HCT116 (cell line): ENCODE measurements around the gene ABCA1. TPM values are rescaled to one million over a fixed set of nuclear protein-coding genes. Genes with fewer than 3 reads are reported as not detected.

Source experiments
- ATAC-seq: fragments of 200-7000 bp; cut with Tn5 transposase; 2 replicates; pipeline ENCODE4 v1.9.1; 2020; ENCODE audit warnings: mild to moderate bottlenecking, moderate library complexity
- BruUV-seq: library from RNA; stranded (reverse); fragments of 400-500 nt; replicated peaks from 2 replicates; lab custom pipeline; 2021; lab: Mats Ljungman, UMichigan
- CTCF ChIA-PET: fragments of 300-600 bp; sonication (Branson Sonifier 250); formaldehyde crosslinking; loops from one replicate; lab custom pipeline; 2021; ENCODE audit warnings: antibody characterized with exemption; lab: Charles Lee
- POLR2A ChIA-PET: fragments of 300-600, 350-600 bp; sonication (Branson Sonifier 250); formaldehyde crosslinking; loops from one replicate; lab custom pipeline; 2021; ENCODE audit warnings: antibody characterized with exemption; lab: Charles Lee
- RAD21 ChIA-PET, 2 experiments: fragments of 300-600 bp; sonication (Branson Sonifier 250); formaldehyde crosslinking; loops; one replicate each; lab custom pipeline; 2023; ENCODE audit warnings: low total read pairs in 2 of 2; ENCODE audit not compliant: uncharacterized antibody in 2 of 2, unreplicated experiment in 2 of 2, low non-redundant PET in 1 of 2; lab: Charles Lee
- DNase-seq: peaks from one replicate; pipeline ENCODE4 v3.0.0-alpha.2; 2010; ENCODE audit warnings: low read depth, low spot score
- H2AFZ ChIP-seq: fragments of 200-600 bp; shearing (Covaris generic), sonication (generic); 2 replicates; pipeline ENCODE4 v1.6.1; 2017; ENCODE audit warnings: low read depth, mixed run types, mixed read lengths, antibody characterized with exemption, low read length; ENCODE audit not compliant: poor library complexity, severe bottlenecking
- H3K27ac ChIP-seq: 2 replicates; pipeline ENCODE4 v1.5.1; 2012; ENCODE audit warnings: low read depth, low read length
- H3K27me3 ChIP-seq: fragments of 200-600 bp; sonication (generic); 2 replicates; pipeline ENCODE4 v1.6.1; 2016; ENCODE audit warnings: mixed run types, low read length, mixed read lengths; ENCODE audit not compliant: insufficient read depth
- H3K36me3 ChIP-seq, 2 experiments: fragments of 200-500 bp in 1 of 2; fragments of 200-600 bp in 1 of 2; sonication (Bioruptor generic) in 1 of 2; sonication (generic) in 1 of 2; 2 replicates each; pipeline versions ENCODE4 v1.5.1 to v1.6.1; 2014 to 2016; ENCODE audit warnings: low read length in 2 of 2, inconsistent platforms in 1 of 2, mixed read lengths in 1 of 2, mixed run types in 1 of 2; ENCODE audit not compliant: insufficient read depth in 2 of 2, control insufficient read depth in 1 of 2
- H3K4me1 ChIP-seq, 2 experiments: fragments of 200-600 bp in 1 of 2; sonication (generic) in 1 of 2; 2 replicates each; pipeline versions ENCODE4 v1.5.1 to v1.6.1; 2012 to 2017; ENCODE audit warnings: low read length in 2 of 2, inconsistent platforms in 1 of 2, mild to moderate bottlenecking in 1 of 2, mixed read lengths in 1 of 2, mixed run types in 1 of 2, moderate library complexity in 1 of 2; ENCODE audit not compliant: insufficient read depth in 2 of 2, control insufficient read depth in 1 of 2
- H3K4me2 ChIP-seq: fragments of 200-600 bp; sonication (generic); 2 replicates; pipeline ENCODE4 v1.6.1; 2017; ENCODE audit warnings: mixed run types, low read length, mixed read lengths
- H3K4me3 ChIP-seq, 2 experiments: fragments of 200-600 bp in 1 of 2; sonication (generic) in 1 of 2; replicated peaks in 1 of 2; 2 replicates each; pipeline ENCODE4 v1.5.1; 2011 to 2016; ENCODE audit warnings: low read length in 2 of 2, control low read depth in 1 of 2, low read depth in 1 of 2, mild to moderate bottlenecking in 1 of 2, mixed read lengths in 1 of 2, mixed run types in 1 of 2
- H3K79me2 ChIP-seq: fragments of 200-600 bp; sonication (generic); 2 replicates; pipeline ENCODE4 v1.6.1; 2017; ENCODE audit warnings: mild to moderate bottlenecking, mixed run types, low read length, moderate library complexity, mixed read lengths; ENCODE audit not compliant: insufficient read depth
- H3K9ac ChIP-seq: fragments of 200-600 bp; sonication (generic); 2 replicates; pipeline ENCODE4 v1.6.1; 2016; ENCODE audit warnings: low read length, mixed read lengths
- H3K9me2 ChIP-seq: fragments of 200-600 bp; sonication (generic), shearing (Covaris generic); 2 replicates; pipeline ENCODE4 v1.6.1; 2017; ENCODE audit warnings: mixed run types, mild to moderate bottlenecking, moderate library complexity; ENCODE audit not compliant: insufficient read depth
- H3K9me3 ChIP-seq, 2 experiments: fragments of 200-500 bp in 1 of 2; fragments of 200-600 bp in 1 of 2; sonication (Bioruptor generic) in 1 of 2; sonication (generic) in 1 of 2; 2 replicates each; pipeline ENCODE4 v1.6.1; 2014 to 2017; ENCODE audit warnings: low read length in 2 of 2, mixed read lengths in 2 of 2, inconsistent platforms in 1 of 2, low read depth in 1 of 2, mild to moderate bottlenecking in 1 of 2, mixed run types in 1 of 2, moderate library complexity in 1 of 2; ENCODE audit not compliant: control insufficient read depth in 1 of 2, insufficient read depth in 1 of 2
- H4K20me1 ChIP-seq: fragments of 200-600 bp; sonication (generic), shearing (Covaris generic); 2 replicates; pipeline ENCODE4 v1.6.1; 2017; ENCODE audit warnings: mixed run types, mild to moderate bottlenecking, moderate library complexity; ENCODE audit not compliant: insufficient read depth
- CEBPB ChIP-seq: IDR thresholded peaks from 2 replicates; pipeline ENCODE4 v1.6.1; 2012; ENCODE audit warnings: low read depth
- ELF1 ChIP-seq: IDR thresholded peaks from 2 replicates; pipeline ENCODE4 v1.6.1; 2012; ENCODE audit warnings: low read depth, borderline replicate concordance
- EZH2 ChIP-seq: fragments of 200-600 bp; sonication (generic); IDR thresholded peaks from 2 replicates; pipeline ENCODE4 v1.6.1; 2017; ENCODE audit warnings: antibody characterized with exemption, mixed run types
- EZH2phosphoT487 ChIP-seq: fragments of 200-600 bp; IDR thresholded peaks from 2 replicates; pipeline ENCODE4 v1.6.1; 2018; ENCODE audit warnings: antibody characterized with exemption, borderline replicate concordance
- FOSL1 ChIP-seq: IDR thresholded peaks from 2 replicates; pipeline ENCODE4 v1.6.1; 2012; ENCODE audit warnings: low read depth
- RAD21 ChIP-seq: IDR thresholded peaks from 2 replicates; pipeline ENCODE4 v1.6.1; 2012; ENCODE audit warnings: low read depth, mild to moderate bottlenecking
- SRF ChIP-seq: IDR thresholded peaks from 2 replicates; pipeline ENCODE4 v1.6.1; 2012; ENCODE audit warnings: low read depth
- TCF7L2 ChIP-seq: IDR thresholded peaks from 2 replicates; pipeline ENCODE4 v1.7.0; 2011; ENCODE audit warnings: borderline replicate concordance, inconsistent platforms; ENCODE audit not compliant: insufficient read depth, insufficient read length; ENCODE audit errors: extremely low read depth
- ZFX ChIP-seq: fragments of 450-650 bp; IDR thresholded peaks from 2 replicates; pipeline ENCODE4 v1.6.1; 2017
- ZNF274 ChIP-seq: fragments of 200-500 bp; sonication (Bioruptor generic); IDR thresholded peaks from 2 replicates; pipeline ENCODE4 v1.6.1; 2014; ENCODE audit warnings: mild to moderate bottlenecking, low read depth, low read length, inconsistent platforms
- intact Hi-C: fragments of 100-400 bp; cut with micrococcal nuclease; formaldehyde crosslinking; loops from 2 replicates; pipeline ENCODE4 v1.10.0; 2022
- total RNA-seq: library from RNA; stranded (reverse); gene quantifications from one replicate; pipeline ENCODE4 v1.2.1, GENCODE V29; 2021; ENCODE audit not compliant: unreplicated experiment
- TF ChIP-seq, protein P1 (sequence below): IDR thresholded peaks from 2 replicates; pipeline ENCODE4 v1.6.1; 2012; ENCODE audit warnings: low read depth

Gene ABCA1
- total RNA-seq, 1 experiment from 2014 or later = 0.89 TPM

DNA sequence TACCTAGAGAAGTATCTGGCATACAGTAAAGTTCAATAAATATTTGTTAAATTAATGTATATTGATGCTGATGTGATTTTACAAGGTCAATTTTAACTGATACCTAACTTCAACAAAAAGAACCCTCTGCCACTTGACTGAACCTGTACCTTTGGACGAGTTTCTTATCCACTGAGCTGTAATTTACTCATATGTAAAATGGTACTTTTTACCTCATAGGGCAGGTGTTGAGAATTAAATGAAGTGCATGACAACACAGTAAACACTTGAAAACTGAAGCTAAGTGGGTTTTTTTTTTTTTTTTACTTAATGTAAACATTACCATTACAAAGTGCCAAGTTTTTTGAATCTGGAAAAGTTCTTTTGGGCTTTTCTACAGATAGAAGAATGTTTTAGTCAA, 148.6 kb downstream of the ABCA1 start:
- Histone ChIP-seq H3K9me2 (no peaks in the 10 kb centered on the region), H3K27me3 (0 out of 2 replicates have a peak, but pooled peaks cover 4% of the 10 kb centered on the region), H3K9me3 (no peaks in the 10 kb centered on the region), H3K79me2 (no peaks in the 10 kb centered on the region), H4K20me1 (no peaks in the 10 kb centered on the region), H3K27ac (no peak overlapping the region), H3K36me3 (no peaks in the 10 kb centered on the region), H3K9ac (no peak overlapping the region), H3K4me3 (no peak overlapping the region), H3K4me2 (no peak overlapping the region), H3K4me1 (no peaks in the 10 kb centered on the region)
- no peak for DNase-seq
- ChIA-PET RAD21 (no interaction called here), CTCF (no interaction called here)
- intact Hi-C loops = no loop called here
- no TSS peak for BruUV-seq
- ATAC-seq = no peak
- no peak for TF ChIP-seq TCF7L2
- TF ChIP-seq ZFX = no peak
- TF ChIP-seq EZH2phosphoT487 = no peak
- no peak for TF ChIP-seq RAD21
- TF ChIP-seq SRF = no peak
- TF ChIP-seq FOSL1 = no peak
- TF ChIP-seq, protein P1, sequence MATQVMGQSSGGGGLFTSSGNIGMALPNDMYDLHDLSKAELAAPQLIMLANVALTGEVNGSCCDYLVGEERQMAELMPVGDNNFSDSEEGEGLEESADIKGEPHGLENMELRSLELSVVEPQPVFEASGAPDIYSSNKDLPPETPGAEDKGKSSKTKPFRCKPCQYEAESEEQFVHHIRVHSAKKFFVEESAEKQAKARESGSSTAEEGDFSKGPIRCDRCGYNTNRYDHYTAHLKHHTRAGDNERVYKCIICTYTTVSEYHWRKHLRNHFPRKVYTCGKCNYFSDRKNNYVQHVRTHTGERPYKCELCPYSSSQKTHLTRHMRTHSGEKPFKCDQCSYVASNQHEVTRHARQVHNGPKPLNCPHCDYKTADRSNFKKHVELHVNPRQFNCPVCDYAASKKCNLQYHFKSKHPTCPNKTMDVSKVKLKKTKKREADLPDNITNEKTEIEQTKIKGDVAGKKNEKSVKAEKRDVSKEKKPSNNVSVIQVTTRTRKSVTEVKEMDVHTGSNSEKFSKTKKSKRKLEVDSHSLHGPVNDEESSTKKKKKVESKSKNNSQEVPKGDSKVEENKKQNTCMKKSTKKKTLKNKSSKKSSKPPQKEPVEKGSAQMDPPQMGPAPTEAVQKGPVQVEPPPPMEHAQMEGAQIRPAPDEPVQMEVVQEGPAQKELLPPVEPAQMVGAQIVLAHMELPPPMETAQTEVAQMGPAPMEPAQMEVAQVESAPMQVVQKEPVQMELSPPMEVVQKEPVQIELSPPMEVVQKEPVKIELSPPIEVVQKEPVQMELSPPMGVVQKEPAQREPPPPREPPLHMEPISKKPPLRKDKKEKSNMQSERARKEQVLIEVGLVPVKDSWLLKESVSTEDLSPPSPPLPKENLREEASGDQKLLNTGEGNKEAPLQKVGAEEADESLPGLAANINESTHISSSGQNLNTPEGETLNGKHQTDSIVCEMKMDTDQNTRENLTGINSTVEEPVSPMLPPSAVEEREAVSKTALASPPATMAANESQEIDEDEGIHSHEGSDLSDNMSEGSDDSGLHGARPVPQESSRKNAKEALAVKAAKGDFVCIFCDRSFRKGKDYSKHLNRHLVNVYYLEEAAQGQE = no peak
- no peak for TF ChIP-seq CEBPB
- no peak for TF ChIP-seq ELF1
- no peak for TF ChIP-seq ZNF274
- no peak for TF ChIP-seq EZH2
- TF ChIP-seq, all 23 proteins: peak for 0
- H2AFZ ChIP-seq = no peak overlapping the region
- POLR2A ChIA-PET = no interaction called here
